GM18951 (cell line): ENCODE results near the gene ADAMTS8.

Experiments
- POLR2A ChIP-seq: IDR thresholded peaks from 4 replicates; pipeline ENCODE4 v1.6.1; 2011; ENCODE audit warnings: mild to moderate bottlenecking; ENCODE audit not compliant: insufficient read length, insufficient read depth; ENCODE audit errors: extremely low read depth
- in situ Hi-C: fragments of 300-500 bp; cut with MboI; formaldehyde crosslinking; loops from one replicate; pipeline ENCODE4 v1.12.0; 2022; ENCODE audit warnings: low sequenced_read_pairs, mixed read lengths, inconsistent platforms; ENCODE audit not compliant: unreplicated experiment

The ADAMTS8 gene

DNA sequence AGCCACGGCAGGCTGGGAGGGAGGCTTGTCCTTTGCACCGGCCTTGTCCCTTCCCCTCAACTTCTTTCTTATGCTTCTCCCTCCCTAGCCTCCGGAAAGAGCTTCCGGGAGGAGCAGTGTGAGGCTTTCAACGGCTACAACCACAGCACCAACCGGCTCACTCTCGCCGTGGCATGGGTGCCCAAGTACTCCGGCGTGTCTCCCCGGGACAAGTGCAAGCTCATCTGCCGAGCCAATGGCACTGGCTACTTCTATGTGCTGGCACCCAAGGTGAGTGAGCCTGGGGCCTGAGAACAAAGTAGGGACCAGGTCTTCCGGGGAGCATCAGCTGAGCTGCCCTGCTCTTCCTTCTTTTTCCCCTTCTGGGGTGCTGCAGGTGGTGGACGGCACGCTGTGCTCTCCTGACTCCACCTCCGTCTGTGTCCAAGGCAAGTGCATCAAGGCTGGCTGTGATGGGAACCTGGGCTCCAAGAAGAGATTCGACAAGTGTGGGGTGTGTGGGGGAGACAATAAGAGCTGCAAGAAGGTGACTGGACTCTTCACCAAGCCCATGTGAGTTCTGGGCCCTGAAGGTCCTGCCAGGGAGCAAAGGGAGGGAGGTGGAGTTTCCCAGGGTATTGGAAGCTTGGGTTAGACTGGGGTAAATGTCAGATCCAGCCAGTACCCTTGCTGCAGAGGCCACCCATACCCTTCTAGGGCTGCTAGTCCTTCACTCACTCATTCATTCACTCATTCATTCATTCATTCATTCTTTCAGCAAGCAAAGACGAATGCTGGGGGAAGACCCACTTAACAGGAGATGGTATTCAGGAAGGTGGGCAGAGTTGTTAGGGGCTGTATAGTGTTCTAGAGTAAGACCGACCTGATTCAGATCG, 42.7 kb upstream of the ADAMTS8 start:
- in situ Hi-C loops: no loop called here

DNA sequence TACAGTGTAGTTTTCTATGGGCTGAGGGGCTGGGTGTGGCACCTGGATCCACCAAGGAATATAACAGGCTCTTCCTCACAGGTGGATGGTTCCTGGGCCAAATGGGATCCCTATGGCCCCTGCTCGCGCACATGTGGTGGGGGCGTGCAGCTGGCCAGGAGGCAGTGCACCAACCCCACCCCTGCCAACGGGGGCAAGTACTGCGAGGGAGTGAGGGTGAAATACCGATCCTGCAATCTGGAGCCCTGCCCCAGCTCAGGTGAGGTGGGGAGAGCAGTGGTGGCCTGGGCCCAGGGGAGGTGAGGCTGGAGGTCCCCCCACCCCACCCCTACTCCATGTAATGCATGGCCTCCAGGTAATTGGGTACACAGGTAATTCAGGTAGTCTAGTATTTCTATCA, 40.8 kb upstream of the ADAMTS8 start:
- in situ Hi-C loops: no loop called here
- TF ChIP-seq POLR2A: no peak

More for the DNA sequence above, 42.7 kb upstream of the ADAMTS8 start:
- TF ChIP-seq POLR2A: no peak

DNA sequence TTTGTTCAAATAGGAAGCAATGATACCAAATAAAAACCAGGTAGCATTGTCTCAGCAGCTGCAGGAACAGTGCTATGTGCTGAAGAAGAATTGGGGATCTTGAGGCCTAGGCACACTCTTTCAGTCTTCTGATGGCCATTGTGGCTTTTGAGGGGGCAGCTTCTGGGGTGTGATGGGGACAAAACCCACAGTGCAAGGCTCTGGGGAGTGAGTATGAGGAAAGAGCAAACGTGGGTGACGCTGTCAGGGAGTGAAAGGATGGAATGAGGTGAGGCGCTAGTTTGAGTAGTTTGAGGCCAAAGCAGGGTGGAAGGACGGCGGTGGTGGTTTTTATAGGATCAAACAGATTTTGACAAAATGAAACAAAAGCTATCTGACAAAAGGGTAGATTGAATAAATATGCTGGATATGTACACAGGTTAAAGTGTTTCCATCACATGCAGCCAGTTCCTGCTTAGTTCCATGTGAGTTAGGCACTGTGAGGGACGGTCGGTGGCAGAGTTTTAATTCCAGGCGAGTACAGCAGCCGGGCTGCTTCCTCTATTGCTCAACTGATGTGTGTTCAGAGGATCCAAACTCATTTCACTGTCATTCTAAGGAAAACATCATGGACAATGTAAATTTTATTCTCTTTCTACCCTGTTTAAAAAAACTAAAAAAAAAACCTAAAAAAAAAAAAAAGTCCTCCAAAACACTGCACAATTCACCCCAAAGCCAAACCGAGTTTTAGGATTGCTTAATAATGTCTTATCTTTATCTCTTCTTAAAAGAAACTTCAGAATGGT, 38.9 kb upstream of the ADAMTS8 start:
- no peak for TF ChIP-seq POLR2A
- in situ Hi-C loops: no loop called here

DNA sequence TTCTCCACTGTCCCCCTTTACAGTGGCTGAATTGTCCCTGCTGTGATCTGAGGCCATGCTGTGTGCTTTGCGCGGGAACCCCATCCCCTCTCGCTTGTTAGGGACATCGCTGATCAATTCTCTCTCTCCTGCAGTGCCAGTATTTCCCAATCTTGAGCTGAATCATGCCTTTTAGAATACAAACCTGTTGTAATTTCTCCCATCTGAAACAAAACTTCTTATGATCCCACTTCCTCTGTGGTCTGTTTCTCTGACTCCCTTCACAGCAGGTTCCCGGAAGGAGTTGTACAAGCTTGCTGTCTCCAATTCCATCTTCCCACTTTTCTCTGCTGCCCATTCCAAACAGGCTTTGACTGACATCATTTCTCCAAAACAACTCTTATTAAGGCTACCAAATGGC, 36.9 kb upstream of the ADAMTS8 start:
- in situ Hi-C loops: no loop called here
- no peak for TF ChIP-seq POLR2A

DNA sequence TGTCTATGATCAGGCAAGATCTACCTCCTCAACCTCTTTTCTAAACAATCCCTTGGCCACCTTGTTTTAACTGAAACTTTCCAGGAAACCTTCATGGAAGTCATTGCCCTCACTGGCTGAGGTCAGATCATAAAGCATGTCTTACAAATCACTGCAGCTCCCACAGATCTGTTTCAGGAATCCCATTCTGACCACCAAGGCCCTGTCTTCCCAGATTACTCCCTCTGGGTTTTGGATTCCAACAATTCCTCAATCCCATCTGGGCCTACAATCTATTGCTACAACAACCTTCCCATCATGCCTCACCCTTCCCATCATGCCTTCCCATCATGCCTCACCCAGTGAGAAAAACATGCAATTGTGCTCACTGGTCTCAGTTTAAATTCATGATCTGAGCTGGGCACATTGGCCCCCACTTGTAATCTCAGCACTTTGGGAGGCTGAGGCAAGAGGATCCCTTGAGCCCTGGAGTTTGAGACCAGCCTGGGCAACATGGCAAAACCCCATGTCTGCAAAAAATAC, 35.9 kb upstream of the ADAMTS8 start:
- no peak for TF ChIP-seq POLR2A
- in situ Hi-C loops: no loop called here

DNA sequence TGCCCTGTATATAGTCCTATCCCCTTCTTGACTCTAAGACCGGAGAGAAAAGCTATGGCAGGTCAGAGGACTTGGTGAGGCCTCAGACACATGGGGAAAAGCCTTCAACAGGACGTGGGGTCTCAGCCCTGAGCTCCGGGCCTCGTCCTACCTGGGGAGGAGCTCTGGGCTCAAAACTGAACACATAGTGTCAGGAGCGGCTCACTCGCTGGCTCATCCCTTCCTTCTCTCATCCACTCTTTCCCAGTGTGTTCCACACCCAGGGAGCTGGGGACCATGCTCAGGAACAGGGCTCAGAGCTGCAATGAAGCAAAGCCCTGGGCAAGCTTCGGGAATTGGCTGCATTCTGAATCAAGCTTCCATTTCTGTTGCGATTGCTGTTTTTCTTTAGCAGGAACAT, 34.5 kb upstream of the ADAMTS8 start:
- TF ChIP-seq POLR2A: no peak
- in situ Hi-C loops: no loop called here

DNA sequence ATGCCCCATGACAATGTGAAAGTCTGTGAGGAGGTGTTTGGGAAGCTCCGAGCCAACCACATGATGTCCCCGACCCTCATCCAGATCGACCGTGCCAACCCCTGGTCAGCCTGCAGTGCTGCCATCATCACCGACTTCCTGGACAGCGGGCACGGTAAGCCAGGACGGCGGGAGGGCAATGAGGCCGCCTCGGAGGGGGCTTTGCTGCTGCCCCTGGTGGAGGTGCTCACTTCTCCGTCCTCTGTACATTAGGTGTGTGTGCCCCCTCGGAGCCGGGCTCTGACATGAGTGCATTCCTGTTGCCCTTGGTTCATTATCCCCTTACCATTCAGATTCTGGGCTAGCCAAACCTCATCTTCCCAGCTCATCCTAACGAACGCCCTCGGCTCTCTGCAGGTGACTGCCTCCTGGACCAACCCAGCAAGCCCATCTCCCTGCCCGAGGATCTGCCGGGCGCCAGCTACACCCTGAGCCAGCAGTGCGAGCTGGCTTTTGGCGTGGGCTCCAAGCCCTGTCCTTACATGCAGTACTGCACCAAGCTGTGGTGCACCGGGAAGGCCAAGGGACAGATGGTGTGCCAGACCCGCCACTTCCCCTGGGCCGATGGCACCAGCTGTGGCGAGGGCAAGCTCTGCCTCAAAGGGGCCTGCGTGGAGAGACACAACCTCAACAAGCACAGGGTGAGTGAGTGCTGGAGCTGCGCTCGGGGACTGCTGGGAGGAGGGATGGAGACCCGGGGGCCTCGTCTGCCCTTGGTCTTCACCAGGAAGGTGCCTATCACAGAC, 33.9 kb upstream of the ADAMTS8 start:
- in situ Hi-C loops: no loop called here
- no peak for TF ChIP-seq POLR2A

DNA sequence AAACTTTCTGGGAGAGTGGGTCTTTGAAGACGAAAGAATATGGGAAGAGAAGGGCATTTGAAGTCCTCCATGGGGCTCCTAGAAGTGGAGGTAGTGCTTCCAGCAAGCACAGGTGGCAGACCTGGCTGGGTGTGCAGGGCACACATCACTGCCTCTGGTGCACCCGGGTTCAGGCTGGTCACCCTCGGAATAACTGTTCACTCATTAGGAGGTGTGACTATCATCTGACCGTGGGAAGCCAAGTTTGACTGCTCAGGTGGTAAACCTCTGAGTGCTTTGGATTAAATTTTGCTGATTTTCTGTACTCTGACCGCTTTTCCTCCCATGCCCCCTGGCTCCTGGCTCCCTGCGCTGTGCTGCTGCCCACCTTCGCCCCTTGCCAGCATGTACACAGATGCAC, 31.1 kb upstream of the ADAMTS8 start:
- no peak for TF ChIP-seq POLR2A
- in situ Hi-C loops: no loop called here

DNA sequence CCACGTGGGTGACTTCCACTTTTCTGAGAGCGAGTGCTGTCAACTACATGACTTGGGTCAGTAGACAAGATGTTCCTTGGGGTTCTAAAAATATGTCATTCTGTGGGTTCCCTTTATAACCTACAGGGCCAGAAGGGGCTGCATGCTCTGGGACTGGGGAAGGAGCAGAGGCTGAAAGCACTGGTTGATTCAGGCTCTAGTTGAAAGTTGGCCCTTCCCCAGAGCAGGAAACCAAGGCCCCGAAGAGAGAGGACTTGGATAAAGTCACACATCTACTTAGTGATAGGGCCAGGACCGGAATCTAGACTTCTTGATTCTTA, 30.0 kb upstream of the ADAMTS8 start:
- no peak for TF ChIP-seq POLR2A
- in situ Hi-C loops: no loop called here

DNA sequence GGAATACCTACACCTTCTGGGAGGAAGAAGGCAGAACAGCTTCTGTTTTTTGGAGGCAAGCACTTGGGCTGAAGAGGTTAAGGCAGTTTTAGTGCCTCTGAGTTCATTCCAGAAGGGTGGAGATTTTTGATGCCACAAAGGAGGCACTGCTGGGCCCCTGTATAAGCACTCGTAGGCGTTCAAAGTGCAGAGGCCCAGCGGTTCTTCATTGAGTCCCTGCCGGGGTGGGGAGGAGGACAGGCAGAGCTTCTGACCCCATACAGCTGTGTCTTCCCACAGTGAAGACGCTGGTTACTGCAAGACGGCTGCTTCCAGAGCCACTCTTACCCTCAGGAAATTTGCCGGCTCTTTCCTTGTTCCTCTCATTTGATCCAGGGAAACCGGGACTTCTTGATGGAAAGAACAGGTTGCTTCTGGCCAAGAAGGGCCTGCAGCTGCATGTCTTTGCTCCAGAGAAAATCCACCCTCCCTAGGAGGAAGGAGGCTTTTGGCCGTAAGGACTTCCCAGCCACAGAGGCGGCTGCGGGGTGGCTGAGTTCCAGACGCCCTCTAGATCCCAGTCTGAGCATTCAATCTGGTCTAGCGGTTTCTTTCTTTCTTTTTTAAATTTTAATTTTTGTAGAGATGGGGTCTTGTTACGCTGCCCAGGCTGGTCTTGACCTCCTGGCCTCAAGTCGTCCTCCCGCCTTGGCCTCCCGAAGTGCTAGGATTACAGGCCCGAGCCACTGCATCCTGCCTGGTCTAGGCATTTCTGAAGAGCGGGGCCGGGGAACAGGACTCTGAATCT, 29.4 kb upstream of the ADAMTS8 start:
- TF ChIP-seq POLR2A: no peak
- in situ Hi-C loops: no loop called here

DNA sequence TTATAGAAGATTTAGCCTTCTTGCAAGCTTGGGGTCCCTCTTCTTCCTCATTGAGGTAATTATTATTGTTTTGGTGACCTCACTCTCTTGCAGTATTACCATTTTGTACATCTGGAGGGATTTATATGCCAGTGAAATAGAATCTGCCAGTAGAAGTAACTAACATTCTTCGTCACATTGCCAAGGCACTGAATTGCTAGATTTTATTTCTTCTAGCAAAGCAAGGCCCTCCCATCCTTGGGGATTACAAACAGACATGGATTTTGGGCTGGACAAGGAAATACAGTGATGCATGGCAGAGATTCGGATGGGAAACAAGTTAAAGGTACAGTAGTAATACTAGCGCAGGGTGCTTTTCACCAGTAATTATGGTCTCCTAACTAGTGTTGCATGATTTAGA, 27.9 kb upstream of the ADAMTS8 start:
- in situ Hi-C loops: no loop called here
- no peak for TF ChIP-seq POLR2A

DNA sequence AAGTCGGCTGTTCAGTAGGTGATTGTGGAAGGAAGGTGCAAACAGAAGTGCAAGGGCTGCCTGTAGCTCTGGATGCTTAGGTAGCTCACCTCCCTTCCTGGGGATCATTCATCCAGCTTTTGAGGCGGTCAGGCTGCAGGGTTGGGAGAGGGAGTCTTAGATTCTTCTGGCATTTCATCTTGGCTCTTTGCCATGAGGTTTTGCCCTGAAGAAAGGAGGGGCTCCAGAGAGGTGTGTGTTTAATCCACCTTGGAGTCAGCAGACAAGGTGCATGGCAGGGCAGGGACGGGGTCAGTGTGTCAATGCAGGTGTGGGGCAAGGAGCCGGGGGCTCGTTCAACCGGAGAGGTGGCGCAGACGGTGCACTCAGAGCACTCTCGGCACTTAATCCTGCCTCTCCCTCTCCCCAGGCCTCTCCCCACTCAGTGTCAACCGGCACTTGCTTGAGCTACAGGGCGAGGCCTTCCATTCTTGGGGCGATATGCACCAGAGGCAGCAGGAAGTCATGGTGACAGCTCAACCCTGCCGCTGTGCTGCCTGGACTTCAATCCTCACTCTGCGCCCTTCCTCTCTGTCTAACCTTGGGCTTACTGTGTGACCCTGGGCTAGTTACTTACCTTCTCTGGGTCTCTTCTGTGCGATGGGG, 27.2 kb upstream of the ADAMTS8 start:
- in situ Hi-C loops: no loop called here

More for the DNA sequence above, 27.2 kb upstream of the ADAMTS8 start:
- TF ChIP-seq POLR2A: no peak
